GM18520 (cell line): ENCODE measurements around the gene PSMA5.
"Not testable (repeated sequence)": the region's sequence is repeated elsewhere in the genome, so short reads cannot be mapped to it uniquely, and the experiment has no call there.

Source experiments
- ATAC-seq: cut with Tn5 transposase; IDR thresholded peaks from one replicate; pipeline ENCODE4 v1.9.1; 2021; ENCODE audit not compliant: unreplicated experiment

PSMA5 gene

GRCh38 chr1:109426281-109427170 is at the start of gene PSMA5:
TSS of gene PSMA5 (minus strand) at chr1:109426448. CDS start at chr1:109426330, 118 bp downstream.
- peak; percentile 92 for ATAC-seq

GRCh38 chr1:109475261-109475660 is 49.0 kb upstream of the PSMA5 start:
- ATAC-seq = no peak

- ATAC-seq = no peak
These were observed 48.4 kb upstream of the PSMA5 start for GRCh38 chr1:109474697-109475096.

GRCh38 chr1:109473284-109474057 is 47.2 kb upstream of the PSMA5 start:
- not testable (repeated sequence) for ATAC-seq

- ATAC-seq = no peak
These were observed 46.5 kb upstream of the PSMA5 start for GRCh38 chr1:109472779-109473178.

GRCh38 chr1:109470245-109470644 is 44.0 kb upstream of the PSMA5 start:
- no peak for ATAC-seq

- no peak for ATAC-seq
These were observed 42.7 kb upstream of the PSMA5 start for GRCh38 chr1:109468903-109469302.

GRCh38 chr1:109468061-109468460 is 41.8 kb upstream of the PSMA5 start:
- ATAC-seq = no peak

- ATAC-seq = no peak
These were observed 41.1 kb upstream of the PSMA5 start for GRCh38 chr1:109467301-109467777.

GRCh38 chr1:109466452-109467300 is 40.4 kb upstream of the PSMA5 start, which contains the start of gene SYPL2:
TSS of gene SYPL2 (plus strand) at chr1:109466546. CDS start at chr1:109466844, 298 bp downstream.
- no peak for ATAC-seq

- ATAC-seq = no peak
These were observed 39.8 kb upstream of the PSMA5 start for GRCh38 chr1:109466125-109466451.

GRCh38 chr1:109457819-109458218 is 31.6 kb upstream of the PSMA5 start:
- ATAC-seq = no peak

- ATAC-seq = no peak
These were observed 28.4 kb upstream of the PSMA5 start for GRCh38 chr1:109454497-109455133.

- no peak for ATAC-seq
These were observed 21.3 kb upstream of the PSMA5 start for GRCh38 chr1:109447524-109447923.

- not testable (repeated sequence) for ATAC-seq
These were observed 19.9 kb upstream of the PSMA5 start for GRCh38 chr1:109445949-109446695.

GRCh38 chr1:109444346-109444745 is 18.1 kb upstream of the PSMA5 start:
- ATAC-seq = no peak

GRCh38 chr1:109443476-109443875 is 17.2 kb upstream of the PSMA5 start:
- ATAC-seq = no peak

GRCh38 chr1:109441069-109441468 is 14.8 kb upstream of the PSMA5 start:
- no peak for ATAC-seq

- ATAC-seq = no peak
These were observed 12.6 kb upstream of the PSMA5 start for GRCh38 chr1:109438798-109439297.

GRCh38 chr1:109434484-109434883 is 8.2 kb upstream of the PSMA5 start:
- no peak for ATAC-seq
